Measurements from ENCODE around the gene DHRS11.
"Not testable (repeated sequence)": the region's sequence is repeated elsewhere in the genome, so short reads cannot be mapped to it uniquely, and the experiment has no call there.

DHRS11 gene

GRCh38 chr17:36605028-36605427 lies 13.3 kb downstream of the DHRS11 start:
- ChIA-PET POLR2A (interaction anchor here (0.6 kb wide), 1 partner anchor 143 kb away, joined by 3 read pairs; no protein-coding TSS in a partner anchor), CTCF (interaction anchor here (1.1 to 4.1 kb wide), 3 partner anchors 12 to 619 kb away, joined by 3 to 22 read pairs (median 3); no protein-coding TSS in a partner anchor)
- not testable (repeated sequence) for H3K27ac ChIP-seq (ENCODE audit: insufficient read depth in 1 of 2, low read depth in 1 of 2, low read length in 2 of 2, poor library complexity in 1 of 2, severe bottlenecking in 2 of 2); DNase-seq; H3K27me3 ChIP-seq (replicated peaks in 2 of 5; ENCODE audit: control insufficient read depth in 4 of 5, insufficient read depth in 5 of 5, low read length in 4 of 5); H3K4me3 ChIP-seq (ENCODE audit: control insufficient read depth in 1 of 7, extremely low read depth in 1 of 7, insufficient read depth in 4 of 7, low read depth in 2 of 7, low read length in 6 of 7); H3K9me3 ChIP-seq (ENCODE audit: control extremely low read depth in 1 of 5, control insufficient read depth in 4 of 5, insufficient read depth in 2 of 5, low read depth in 1 of 5, low read length in 4 of 5)
- 100% methylated on average over 4 of the region's 5 CpGs for WGBS (ENCODE audit: insufficient coverage)
- peaks cover 0 to 28% (median 8%) of the 10 kb centered on the region in 4 experiments for H3K36me3 ChIP-seq (ENCODE audit: control insufficient read depth in 4 of 4, insufficient read depth in 4 of 4, low read length in 3 of 4)
- H3K4me1 ChIP-seq (ENCODE audit: control extremely low read depth in 1 of 4, control insufficient read depth in 4 of 4, insufficient read depth in 4 of 4, low read length in 3 of 4) = peaks cover 8 to 44% (median 32%) of the 10 kb centered on the region in 4 experiments

DNA sequence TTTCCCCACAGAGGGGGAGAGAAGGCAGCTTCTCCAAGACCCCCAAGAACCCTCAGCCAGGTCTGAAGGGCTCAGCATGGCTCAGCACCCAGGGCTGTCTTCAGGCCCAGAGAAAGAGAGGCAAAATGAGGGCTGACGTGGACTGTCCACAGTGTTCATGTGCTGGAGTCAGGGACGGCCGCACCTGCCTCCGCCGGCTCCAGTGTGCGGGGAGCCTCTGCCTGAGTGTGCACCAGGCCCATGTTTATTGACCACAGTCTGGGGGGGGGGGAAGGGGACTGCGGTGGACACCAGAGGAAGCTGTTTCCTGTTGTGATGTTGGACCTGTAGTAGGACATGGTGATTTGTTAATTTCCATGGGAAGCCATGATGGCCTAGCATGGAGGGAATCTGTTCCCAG lies 16.6 kb downstream of the DHRS11 start:
- ChIA-PET POLR2A (no interaction called here), CTCF (interaction anchor here (1.5 kb wide), 1 partner anchor 147 kb away, joined by 3 read pairs; no protein-coding TSS in a partner anchor)
- no peak for DNase-seq
- Histone ChIP-seq H3K4me3 (ENCODE audit: control insufficient read depth in 1 of 7, extremely low read depth in 1 of 7, insufficient read depth in 4 of 7, low read depth in 2 of 7, low read length in 6 of 7) (no peak overlapping the region), H3K9me3 (ENCODE audit: control extremely low read depth in 1 of 5, control insufficient read depth in 4 of 5, insufficient read depth in 2 of 5, low read depth in 1 of 5, low read length in 4 of 5) (no peaks in the 10 kb centered on the region), H3K4me1 (ENCODE audit: control extremely low read depth in 1 of 4, control insufficient read depth in 4 of 4, insufficient read depth in 4 of 4, low read length in 3 of 4) (peaks cover 0 to 16% (median 9%) of the 10 kb centered on the region in 4 experiments), H3K27ac (ENCODE audit: insufficient read depth in 1 of 2, low read depth in 1 of 2, low read length in 2 of 2, poor library complexity in 1 of 2, severe bottlenecking in 2 of 2) (no peak overlapping the region), H3K36me3 (ENCODE audit: control insufficient read depth in 4 of 4, insufficient read depth in 4 of 4, low read length in 3 of 4) (peaks cover 0 to 27% (median 8%) of the 10 kb centered on the region in 4 experiments), H3K27me3 (replicated peaks in 2 of 5; ENCODE audit: control insufficient read depth in 4 of 5, insufficient read depth in 5 of 5, low read length in 4 of 5) (no peaks in the 10 kb centered on the region)
- 97% methylated on average over 6 of the region's 7 CpGs for WGBS (ENCODE audit: insufficient coverage)

DNA sequence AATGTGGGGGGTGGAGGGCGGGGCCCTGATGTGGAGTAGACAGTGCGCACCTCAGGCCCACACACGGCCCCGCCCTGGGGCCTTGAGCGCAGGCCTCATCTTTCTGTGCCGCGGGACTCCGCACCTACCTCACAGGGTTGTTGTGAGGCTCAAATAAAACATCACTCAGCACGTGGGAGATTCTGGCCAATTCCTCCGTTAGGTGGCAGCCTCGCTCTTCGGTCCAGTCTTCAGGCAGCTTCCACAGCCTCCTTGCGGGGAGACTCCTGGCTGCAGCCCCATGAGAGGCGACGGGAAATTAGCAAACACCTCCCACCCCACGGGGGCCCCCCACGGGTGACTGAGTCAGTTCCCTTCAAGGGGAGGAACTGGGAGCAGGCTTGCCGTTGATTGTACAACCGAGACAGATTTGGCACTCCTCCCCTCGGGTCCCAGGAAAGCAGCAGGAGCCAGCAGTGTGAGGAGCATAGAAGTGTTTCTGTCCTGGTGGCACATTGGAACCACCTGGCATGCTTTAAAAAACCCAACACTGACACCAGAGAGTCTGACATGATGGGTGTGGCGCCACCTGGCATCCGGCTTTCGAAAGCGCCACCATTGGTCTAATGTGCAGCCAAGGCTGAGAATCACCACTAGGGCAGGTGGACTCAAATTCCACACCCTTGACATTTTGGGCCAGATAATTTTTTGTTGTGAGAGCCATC lies 17.3 kb downstream of the DHRS11 start:
- 75% methylated on average over 21 of the region's 24 CpGs for WGBS (ENCODE audit: insufficient coverage)

GRCh38 chr17:36609498-36609862 lies 17.8 kb downstream of the DHRS11 start:
- Histone ChIP-seq H3K27ac (ENCODE audit: insufficient read depth in 1 of 2, low read depth in 1 of 2, low read length in 2 of 2, poor library complexity in 1 of 2, severe bottlenecking in 2 of 2) (no peak overlapping the region), H3K36me3 (ENCODE audit: control insufficient read depth in 4 of 4, insufficient read depth in 4 of 4, low read length in 3 of 4) (peaks cover 0 to 20% (median 6%) of the 10 kb centered on the region in 4 experiments), H3K27me3 (replicated peaks in 2 of 5; ENCODE audit: control insufficient read depth in 4 of 5, insufficient read depth in 5 of 5, low read length in 4 of 5) (no peaks in the 10 kb centered on the region), H3K9me3 (ENCODE audit: control extremely low read depth in 1 of 5, control insufficient read depth in 4 of 5, insufficient read depth in 2 of 5, low read depth in 1 of 5, low read length in 4 of 5) (no peaks in the 10 kb centered on the region), H3K4me1 (ENCODE audit: control extremely low read depth in 1 of 4, control insufficient read depth in 4 of 4, insufficient read depth in 4 of 4, low read length in 3 of 4) (peaks cover 0 to 11% (median 5%) of the 10 kb centered on the region in 4 experiments), H3K4me3 (ENCODE audit: control insufficient read depth in 1 of 7, extremely low read depth in 1 of 7, insufficient read depth in 4 of 7, low read depth in 2 of 7, low read length in 6 of 7) (no peak overlapping the region)
- ChIA-PET POLR2A (no interaction called here), CTCF (interaction anchor here (1.5 kb wide), 1 partner anchor 146 kb away, joined by 3 read pairs; no protein-coding TSS in a partner anchor)
- WGBS (ENCODE audit: insufficient coverage) = 94% methylated on average over 5 of the region's 7 CpGs
- no peak for DNase-seq

More for the DNA sequence above, 17.3 kb downstream of the DHRS11 start:
- H3K9me3 ChIP-seq (ENCODE audit: control extremely low read depth in 1 of 5, control insufficient read depth in 4 of 5, insufficient read depth in 2 of 5, low read depth in 1 of 5, low read length in 4 of 5) = no peaks in the 10 kb centered on the region
- no peak overlapping the region for H3K27ac ChIP-seq (ENCODE audit: insufficient read depth in 1 of 2, low read depth in 1 of 2, low read length in 2 of 2, poor library complexity in 1 of 2, severe bottlenecking in 2 of 2)
- peak; percentile 35 to 61 (median 59) for DNase-seq
- H3K36me3 ChIP-seq (ENCODE audit: control insufficient read depth in 4 of 4, insufficient read depth in 4 of 4, low read length in 3 of 4) = peaks cover 0 to 24% (median 7%) of the 10 kb centered on the region in 4 experiments
- H3K4me3 ChIP-seq (ENCODE audit: control insufficient read depth in 1 of 7, extremely low read depth in 1 of 7, insufficient read depth in 4 of 7, low read depth in 2 of 7, low read length in 6 of 7) = peak overlapping the region in 1 of 7 experiments; percentile 23
- H3K27me3 ChIP-seq (replicated peaks in 2 of 5; ENCODE audit: control insufficient read depth in 4 of 5, insufficient read depth in 5 of 5, low read length in 4 of 5) = no peaks in the 10 kb centered on the region
- POLR2A ChIA-PET = no interaction called here
- H3K4me1 ChIP-seq (ENCODE audit: control extremely low read depth in 1 of 4, control insufficient read depth in 4 of 4, insufficient read depth in 4 of 4, low read length in 3 of 4) = peaks cover 0 to 11% (median 7%) of the 10 kb centered on the region in 4 experiments
- CTCF ChIA-PET = interaction anchor here (1.5 kb wide), 1 partner anchor 147 kb away, joined by 3 read pairs; no protein-coding TSS in a partner anchor

DNA sequence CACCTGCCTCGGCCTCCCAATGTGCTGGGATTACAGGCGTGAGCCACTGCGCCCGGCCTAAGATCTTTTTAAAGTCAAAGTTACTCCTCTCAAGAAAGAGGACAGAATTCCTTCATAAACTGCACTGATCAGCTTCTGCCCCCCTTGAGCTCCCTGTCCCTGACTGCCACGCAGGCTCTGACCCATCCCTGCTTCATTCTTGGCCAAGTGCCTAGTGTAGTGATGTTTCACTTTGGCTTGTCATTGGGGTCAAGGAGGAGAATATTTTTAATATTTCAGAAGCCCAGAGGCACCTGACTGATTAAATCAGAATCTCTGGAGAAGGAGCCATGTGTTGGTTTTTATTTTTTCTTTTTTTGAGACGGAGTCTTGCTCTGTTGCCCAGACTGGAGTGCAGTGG lies 18.8 kb downstream of the DHRS11 start:
- Histone ChIP-seq H3K9me3 (ENCODE audit: control extremely low read depth in 1 of 5, control insufficient read depth in 4 of 5, insufficient read depth in 2 of 5, low read depth in 1 of 5, low read length in 4 of 5) (no peaks in the 10 kb centered on the region), H3K36me3 (ENCODE audit: control insufficient read depth in 4 of 4, insufficient read depth in 4 of 4, low read length in 3 of 4) (peaks cover 0 to 18% (median 6%) of the 10 kb centered on the region in 4 experiments), H3K27me3 (replicated peaks in 2 of 5; ENCODE audit: control insufficient read depth in 4 of 5, insufficient read depth in 5 of 5, low read length in 4 of 5) (no peaks in the 10 kb centered on the region), H3K27ac (ENCODE audit: insufficient read depth in 1 of 2, low read depth in 1 of 2, low read length in 2 of 2, poor library complexity in 1 of 2, severe bottlenecking in 2 of 2) (no peak overlapping the region), H3K4me3 (ENCODE audit: control insufficient read depth in 1 of 7, extremely low read depth in 1 of 7, insufficient read depth in 4 of 7, low read depth in 2 of 7, low read length in 6 of 7) (no peak overlapping the region), H3K4me1 (ENCODE audit: control extremely low read depth in 1 of 4, control insufficient read depth in 4 of 4, insufficient read depth in 4 of 4, low read length in 3 of 4) (peaks cover 0 to 11% (median 5%) of the 10 kb centered on the region in 4 experiments)
- no peak for DNase-seq
- POLR2A ChIA-PET = no interaction called here
- 98% methylated on average over 4 of the region's 6 CpGs for WGBS (ENCODE audit: insufficient coverage)
- CTCF ChIA-PET = interaction anchor here (0.7 to 1.1 kb wide), 4 partner anchors 10 to 556 kb away, joined by 3 to 4 read pairs (median 4); no protein-coding TSS in a partner anchor

DNA sequence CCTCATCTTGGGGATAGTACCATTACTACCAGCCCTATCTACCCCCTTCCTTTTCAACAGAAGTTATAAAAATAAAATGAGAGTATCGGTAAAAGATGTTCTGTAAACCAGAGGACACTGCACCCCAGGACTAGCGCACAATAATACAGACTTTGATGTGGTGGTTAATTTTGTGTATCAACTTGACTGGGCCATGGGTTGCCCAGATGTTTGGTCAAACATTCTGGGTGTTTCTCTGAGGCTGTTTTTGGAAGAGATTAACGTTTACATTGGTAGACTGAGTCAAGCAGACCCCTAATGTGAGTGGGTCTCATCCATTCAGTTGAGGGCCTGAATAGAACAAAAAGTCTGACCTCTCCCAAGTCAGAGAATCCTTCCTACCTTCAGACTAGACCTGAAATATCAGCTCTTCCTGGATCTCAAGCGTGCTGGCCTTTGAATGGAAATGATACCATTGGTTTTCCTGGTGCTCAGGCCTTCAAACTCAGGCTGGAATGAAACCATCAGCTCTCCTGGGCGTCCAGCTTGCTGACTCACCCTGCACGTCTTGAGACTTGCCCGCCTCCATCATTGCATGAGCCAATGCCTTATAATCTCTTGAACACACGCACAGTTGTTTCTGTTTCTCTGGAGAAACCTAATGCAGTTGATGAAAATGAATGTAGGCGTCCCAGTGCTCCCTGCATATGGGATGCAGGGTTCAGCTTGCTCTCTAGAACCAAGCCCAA lies 19.8 kb downstream of the DHRS11 start:
- ChIA-PET CTCF (interaction anchor here (0.7 to 1.1 kb wide), 3 partner anchors 9 to 17 kb away, joined by 3 to 4 read pairs (median 3); no protein-coding TSS in a partner anchor), POLR2A (no interaction called here)
- 98% methylated on average over 9 of the region's 9 CpGs for WGBS (ENCODE audit: insufficient coverage)
- Histone ChIP-seq H3K4me1 (ENCODE audit: control extremely low read depth in 1 of 4, control insufficient read depth in 4 of 4, insufficient read depth in 4 of 4, low read length in 3 of 4) (peaks cover 0 to 11% (median 5%) of the 10 kb centered on the region in 4 experiments), H3K27ac (ENCODE audit: insufficient read depth in 1 of 2, low read depth in 1 of 2, low read length in 2 of 2, poor library complexity in 1 of 2, severe bottlenecking in 2 of 2) (no peak overlapping the region), H3K36me3 (ENCODE audit: control insufficient read depth in 4 of 4, insufficient read depth in 4 of 4, low read length in 3 of 4) (peaks cover 0 to 14% (median 3%) of the 10 kb centered on the region in 4 experiments), H3K4me3 (ENCODE audit: control insufficient read depth in 1 of 7, extremely low read depth in 1 of 7, insufficient read depth in 4 of 7, low read depth in 2 of 7, low read length in 6 of 7) (no peak overlapping the region), H3K27me3 (replicated peaks in 2 of 5; ENCODE audit: control insufficient read depth in 4 of 5, insufficient read depth in 5 of 5, low read length in 4 of 5) (no peaks in the 10 kb centered on the region), H3K9me3 (ENCODE audit: control extremely low read depth in 1 of 5, control insufficient read depth in 4 of 5, insufficient read depth in 2 of 5, low read depth in 1 of 5, low read length in 4 of 5) (no peaks in the 10 kb centered on the region)
- DNase-seq = no peak
